ENCODE measurements around the gene MKNK2. TPM values are rescaled to one million over a fixed set of nuclear protein-coding genes. Genes with fewer than 3 reads are reported as not detected.
"Not testable (repeated sequence)": the region's sequence is repeated elsewhere in the genome, so short reads cannot be mapped to it uniquely, and the experiment has no call there.

MKNK2 gene
- total RNA-seq, 4 donors from 2014 or later, result 126 to 265 (median 152) TPM

GRCh38 chr19:1990230-1991017 is 60.6 kb downstream of the MKNK2 start:
- Histone ChIP-seq H3K4me1 (peaks cover 0 to 5% (median 0%) of the 10 kb centered on the region in 4 donors), H3K27ac (no peak overlapping the region), H3K27me3 (no peaks in the 10 kb centered on the region), H3K9me3 (no peaks in the 10 kb centered on the region), H3K36me3 (peaks cover 0 to 97% (median 43%) of the 10 kb centered on the region in 3 donors), H3K4me3 (no peak overlapping the region)
- no peak for DNase-seq (ENCODE audit: low spot score in 2 of 2)
- 95 to 98% methylated on average over 25 to 34 of the region's 34 CpGs for WGBS, 2 donors
- TF ChIP-seq CTCF (IDR thresholded peaks at IDR 0.05) (no peak), POLR2A (IDR thresholded peaks at IDR 0.05) (no peak), EP300 (IDR thresholded peaks at IDR 0.05) (no peak)

GRCh38 chr19:1989513-1990229 is 61.4 kb downstream of the MKNK2 start:
- peaks cover 0 to 5% (median 0%) of the 10 kb centered on the region in 4 donors for H3K4me1 ChIP-seq
- H3K9me3 ChIP-seq, result no peaks in the 10 kb centered on the region
- H3K27me3 ChIP-seq, result no peaks in the 10 kb centered on the region
- 92 to 96% methylated on average over 29 to 35 of the region's 40 CpGs for WGBS, 2 donors
- H3K27ac ChIP-seq, result no peak overlapping the region
- TF ChIP-seq POLR2A (IDR thresholded peaks at IDR 0.05) (no peak), EP300 (IDR thresholded peaks at IDR 0.05) (no peak), CTCF (IDR thresholded peaks at IDR 0.05) (no peak)
- peaks cover 0 to 98% (median 45%) of the 10 kb centered on the region in 3 donors for H3K36me3 ChIP-seq
- H3K4me3 ChIP-seq, result no peak overlapping the region
- no peak for DNase-seq (ENCODE audit: low spot score in 2 of 2)

- peaks cover 0 to 98% (median 45%) of the 10 kb centered on the region in 3 donors for H3K36me3 ChIP-seq
- H3K4me3 ChIP-seq; H3K9me3 ChIP-seq; H3K27ac ChIP-seq; H3K4me1 ChIP-seq; H3K27me3 ChIP-seq; DNase-seq (ENCODE audit: low spot score in 2 of 2): not testable (repeated sequence)
- 78% methylated on average over 10 of the region's 10 CpGs for WGBS, 2 donors
These were observed 62.6 kb downstream of the MKNK2 start for GRCh38 chr19:1988464-1988863.

Small RNA genes within 50 kb of the gene (small RNA-seq; reads per million reads assigned to genes)
- gene AC007136.1, result not detected

Other genes starting within 250 kb of the MKNK2 start
- 1 to 10 TPM in 2 of 4 donors, under 1 TPM in 2; 0.21 to 2.4 (median 1.2) TPM for gene ATP8B3, start 239.0 kb downstream of the MKNK2 start, total RNA-seq
- gene REXO1, start 202.8 kb downstream of the MKNK2 start, total RNA-seq, result 10 to 100 TPM; 17.9 to 87.3 (median 31.1) TPM
- gene KLF16, start 187.7 kb downstream of the MKNK2 start, total RNA-seq, result 1 to 10 TPM; 4.6 to 8.4 (median 7.0) TPM
- gene ABHD17A, start 165.7 kb downstream of the MKNK2 start, total RNA-seq, result 100 to 1,000 TPM; 127 to 165 (median 132) TPM
- gene ADAT3, start 145.8 kb downstream of the MKNK2 start, total RNA-seq, result 1 to 10 TPM; 2.4 to 8.7 (median 4.8) TPM
- 10 to 100 TPM; 34.7 to 65.7 (median 56.2) TPM for gene SCAMP4, start 145.8 kb downstream of the MKNK2 start, total RNA-seq
- gene CSNK1G2, start 110.1 kb downstream of the MKNK2 start, total RNA-seq, result 100 to 1,000 TPM in 1 of 4 donors, 10 to 100 TPM in 3; 38.9 to 132 (median 55.6) TPM
- gene BTBD2, start 35.5 kb downstream of the MKNK2 start, total RNA-seq, result 10 to 100 TPM; 54.0 to 94.5 (median 73.5) TPM
- gene MOB3A, start 45.1 kb upstream of the MKNK2 start, total RNA-seq, result 10 to 100 TPM; 31.7 to 70.8 (median 35.2) TPM
- 10 to 100 TPM; 28.6 to 46.3 (median 33.2) TPM for gene IZUMO4, start 45.7 kb upstream of the MKNK2 start, total RNA-seq
- 100 to 1,000 TPM in 1 of 4 donors, 10 to 100 TPM in 3; 75.2 to 127 (median 83.3) TPM for gene AP3D1, start 100.3 kb upstream of the MKNK2 start, total RNA-seq
- gene DOT1L, start 112.7 kb upstream of the MKNK2 start, total RNA-seq, result 10 to 100 TPM; 13.8 to 59.4 (median 18.1) TPM
- 10 to 100 TPM; 37.3 to 67.5 (median 51.2) TPM for gene PLEKHJ1, start 185.1 kb upstream of the MKNK2 start, total RNA-seq
- 10 to 100 TPM; 21.4 to 84.0 (median 51.8) TPM for gene SF3A2, start 185.6 kb upstream of the MKNK2 start, total RNA-seq
- gene AMH, start 198.1 kb upstream of the MKNK2 start, total RNA-seq, result 1 to 10 TPM in 2 of 4 donors, under 1 TPM in 1, not detected in 1; 0.59 to 5.4 (median 2.1) TPM
- not detected for gene JSRP1, start 205.2 kb upstream of the MKNK2 start, total RNA-seq
- 1 to 10 TPM in 2 of 4 donors, under 1 TPM in 2; 0.42 to 4.2 (median 2.2) TPM for gene PEAK3, start 230.9 kb upstream of the MKNK2 start, total RNA-seq